ENCODE results near the gene RADIL. TPM values are rescaled to one million over a fixed set of nuclear protein-coding genes. Genes with fewer than 3 reads are reported as not detected.

Gene RADIL
- total RNA-seq, 2 donors from 2014 or later, result 2.1 to 29.0 TPM

GRCh38 chr7:4837803-4838625, 45.5 kb downstream of the RADIL start:
- Histone ChIP-seq H3K27me3 (no peaks in the 10 kb centered on the region), H3K4me3 (no peak overlapping the region), H3K27ac (no peak overlapping the region), H3K4me1 (peaks cover 9% of the 10 kb centered on the region), H3K9me3 (no peaks in the 10 kb centered on the region), H3K36me3 (replicated peaks in 1 of 2; ENCODE audit: insufficient read depth in 1 of 2, low read depth in 2 of 2) (no peaks in the 10 kb centered on the region)
- no peak for ATAC-seq
- DNase-seq, result no peak
- 79 to 82% methylated on average over 18 to 28 of the region's 30 CpGs for WGBS, 2 donors
- intact Hi-C loops (cut with DNase I), result no loop called here
- TF ChIP-seq CTCF (IDR thresholded peaks at IDR 0.05) (no peak), POLR2A (IDR thresholded peaks at IDR 0.05) (no peak)

- Histone ChIP-seq H3K9me3 (no peaks in the 10 kb centered on the region), H3K27ac (peak overlapping the region in 2 of 4 donors; percentile 32 to 54), H3K27me3 (no peaks in the 10 kb centered on the region), H3K36me3 (replicated peaks in 1 of 2; ENCODE audit: insufficient read depth in 1 of 2, low read depth in 2 of 2) (no peaks in the 10 kb centered on the region), H3K4me3 (no peak overlapping the region), H3K4me1 (peaks cover 1% of the 10 kb centered on the region)
- whole genome bisulfite sequencing, 2 donors, result 41 to 70% methylated on average over 10 to 22 of the region's 22 CpGs
- DNase-seq (peak; percentile 58 to 87 (median 72)), ATAC-seq (peak; percentile 73)
- TF ChIP-seq POLR2A (IDR thresholded peaks at IDR 0.05) (no peak), CTCF (IDR thresholded peaks at IDR 0.05) (no peak)
- intact Hi-C loops (cut with DNase I), result no loop called here
These were observed 46.3 kb downstream of the RADIL start for GRCh38 chr7:4837041-4837802.

- 79 to 100% methylated on average over 6 to 20 of the region's 30 CpGs for WGBS, 2 donors
- intact Hi-C loops (cut with DNase I), result no loop called here
- Histone ChIP-seq H3K27me3 (no peaks in the 10 kb centered on the region), H3K27ac (peak overlapping the region in 2 of 4 donors; percentile 32 to 54), H3K4me3 (no peak overlapping the region), H3K36me3 (replicated peaks in 1 of 2; ENCODE audit: insufficient read depth in 1 of 2, low read depth in 2 of 2) (no peaks in the 10 kb centered on the region), H3K4me1 (no peaks in the 10 kb centered on the region), H3K9me3 (no peaks in the 10 kb centered on the region)
- DNase-seq (peak in 1 of 4 donors; percentile 27), ATAC-seq (no peak)
- TF ChIP-seq CTCF (IDR thresholded peaks at IDR 0.05) (no peak), POLR2A (IDR thresholded peaks at IDR 0.05) (no peak)
These were observed 47.3 kb downstream of the RADIL start for GRCh38 chr7:4836206-4836661.

- Histone ChIP-seq H3K27ac (peak overlapping the region in 2 of 4 donors; percentile 32 to 54), H3K4me1 (no peaks in the 10 kb centered on the region), H3K9me3 (no peaks in the 10 kb centered on the region), H3K27me3 (no peaks in the 10 kb centered on the region), H3K36me3 (replicated peaks in 1 of 2; ENCODE audit: insufficient read depth in 1 of 2, low read depth in 2 of 2) (no peaks in the 10 kb centered on the region), H3K4me3 (no peak overlapping the region)
- intact Hi-C loops (cut with DNase I), result no loop called here
- no peak for TF ChIP-seq CTCF (IDR thresholded peaks at IDR 0.05)
- peak in 2 of 3 donors; percentile 25 to 27 for TF ChIP-seq POLR2A (IDR thresholded peaks at IDR 0.05)
- 53 to 69% methylated on average over 11 to 25 of the region's 28 CpGs for WGBS, 2 donors
- ATAC-seq (peak; percentile 44), DNase-seq (peak in 3 of 4 donors; percentile 46 to 68 (median 48))
These were observed 47.9 kb downstream of the RADIL start for GRCh38 chr7:4835398-4836205.

Measured in body of pancreas (tissue), 4 donors.